Trophoblast cell (in vitro differentiated cells and primary cell): Measurements from ENCODE around the gene DPP6.
A peak's percentile ranks its signal among the peaks of the same experiment; 100 is the strongest.

Source experiments
- DNase-seq, 2 donors: peaks; one replicate each; pipeline ENCODE4 v3.0.0-alpha.2; 2016
- H2AFZ ChIP-seq: 2 replicates; pipeline ENCODE4 v1.6.1; 2013; ENCODE audit warnings: low read length, moderate library complexity, mild to moderate bottlenecking; ENCODE audit not compliant: insufficient read depth, poor library complexity
- H2AK5ac ChIP-seq: 2 replicates; pipeline ENCODE4 v1.6.1; 2013; ENCODE audit warnings: mild to moderate bottlenecking, low read length
- H2BK120ac ChIP-seq: 2 replicates; pipeline ENCODE4 v1.6.1; 2013; ENCODE audit warnings: low read length, mild to moderate bottlenecking, moderate library complexity; ENCODE audit not compliant: insufficient read depth, poor library complexity
- H2BK12ac ChIP-seq: 2 replicates; pipeline ENCODE4 v1.6.1; 2013; ENCODE audit warnings: mild to moderate bottlenecking, low read length, moderate library complexity
- H2BK5ac ChIP-seq: 2 replicates; pipeline ENCODE4 v1.6.1; 2013; ENCODE audit warnings: low read length, low read depth, moderate library complexity, mild to moderate bottlenecking; ENCODE audit not compliant: poor library complexity
- H3K14ac ChIP-seq: 2 replicates; pipeline ENCODE4 v1.6.1; 2013; ENCODE audit warnings: mild to moderate bottlenecking, low read length
- H3K18ac ChIP-seq: 2 replicates; pipeline ENCODE4 v1.6.1; 2013; ENCODE audit warnings: mild to moderate bottlenecking, low read length
- H3K23ac ChIP-seq: 2 replicates; pipeline ENCODE4 v1.6.1; 2013; ENCODE audit warnings: low read length
- H3K27ac ChIP-seq: 2 replicates; pipeline ENCODE4 v1.5.1; 2013; ENCODE audit warnings: low read depth, mild to moderate bottlenecking, inconsistent platforms, low read length, moderate library complexity
- H3K27me3 ChIP-seq: 2 replicates; pipeline ENCODE4 v1.6.1; 2013; ENCODE audit warnings: inconsistent platforms, mild to moderate bottlenecking, low read length, moderate library complexity; ENCODE audit not compliant: insufficient read depth
- H3K36me3 ChIP-seq, 2 experiments: 1 replicate in 1 of 2; 2 replicates in 1 of 2; pipeline ENCODE4 v1.6.1; 2013; ENCODE audit warnings: low read length in 2 of 2, mild to moderate bottlenecking in 2 of 2, moderate library complexity in 1 of 2; ENCODE audit not compliant: insufficient read depth in 2 of 2, control insufficient read depth in 1 of 2
- H3K4ac ChIP-seq: 2 replicates; pipeline ENCODE4 v1.6.1; 2013; ENCODE audit warnings: low read depth, mild to moderate bottlenecking, low read length, moderate library complexity
- H3K4me1 ChIP-seq, 2 experiments: 1 replicate in 1 of 2; 2 replicates in 1 of 2; pipeline ENCODE4 v1.6.1; 2013; ENCODE audit warnings: low read length in 2 of 2, mild to moderate bottlenecking in 2 of 2, moderate library complexity in 1 of 2; ENCODE audit not compliant: insufficient read depth in 2 of 2, control insufficient read depth in 1 of 2
- H3K4me2 ChIP-seq: 2 replicates; pipeline ENCODE4 v1.6.1; 2013; ENCODE audit warnings: inconsistent platforms, mild to moderate bottlenecking, low read length, moderate library complexity
- H3K4me3 ChIP-seq: 2 replicates; pipeline ENCODE4 v1.5.1; 2013; ENCODE audit warnings: mild to moderate bottlenecking, low read depth, low read length, inconsistent platforms
- H3K79me1 ChIP-seq: one replicate; pipeline ENCODE4 v1.6.1; 2013; ENCODE audit warnings: low read length
- H3K79me2 ChIP-seq: 2 replicates; pipeline ENCODE4 v1.6.1; 2013; ENCODE audit warnings: low read length, mild to moderate bottlenecking; ENCODE audit not compliant: control insufficient read depth, insufficient read depth, poor library complexity
- H3K9ac ChIP-seq: 2 replicates; pipeline ENCODE4 v1.6.1; 2013; ENCODE audit warnings: mild to moderate bottlenecking, low read length
- H3K9me3 ChIP-seq: 2 replicates; pipeline ENCODE4 v1.6.1; 2013; ENCODE audit warnings: low read depth, mild to moderate bottlenecking, control low read depth, inconsistent platforms, low read length; ENCODE audit not compliant: insufficient read depth
- H4K12ac ChIP-seq: 2 replicates; pipeline ENCODE4 v1.6.1; 2013; ENCODE audit warnings: low read depth, mild to moderate bottlenecking, low read length, moderate library complexity
- H4K8ac ChIP-seq: 2 replicates; pipeline ENCODE4 v1.6.1; 2013; ENCODE audit warnings: low read depth, mild to moderate bottlenecking, low read length, moderate library complexity
- H4K91ac ChIP-seq: one replicate; pipeline ENCODE4 v1.6.1; 2013; ENCODE audit warnings: low read depth, mild to moderate bottlenecking, low read length, moderate library complexity
- WGBS: extraction: QIAGEN DNeasy Blood & Tissue Kit; methylation state at CpG from one replicate; pipeline ENCODE4 v1.1.7; 2013; ENCODE audit warnings: missing lambda C conversion rate; ENCODE audit not compliant: insufficient read length, insufficient coverage; ENCODE audit errors: extremely low coverage; 5-methylcytosine and 5-hydroxymethylcytosine counted together

Gene DPP6

GRCh38 chr7:154474903-154475520 lies 422.8 kb downstream of the DPP6 start:
- Histone ChIP-seq H3K18ac (no peak overlapping the region), H3K27me3 (no peaks in the 10 kb centered on the region), H3K4me1 (no peaks in the 10 kb centered on the region), H4K91ac (no peak overlapping the region), H3K9me3 (no peaks in the 10 kb centered on the region), H3K27ac (no peak overlapping the region), H4K8ac (no peak overlapping the region), H3K4ac (no peak overlapping the region), H3K14ac (no peak overlapping the region), H4K12ac (no peak overlapping the region), H2AFZ (no peak overlapping the region), H3K79me2 (no peaks in the 10 kb centered on the region), H2BK120ac (no peak overlapping the region), H2BK12ac (no peak overlapping the region), H3K79me1 (no peaks in the 10 kb centered on the region), H3K23ac (no peak overlapping the region), H3K4me2 (no peak overlapping the region), H3K4me3 (no peak overlapping the region), H3K9ac (no peak overlapping the region), H2BK5ac (no peak overlapping the region), H2AK5ac (no peak overlapping the region), H3K36me3 (no peaks in the 10 kb centered on the region)
- no CpG with 5 or more reads among the region's 10 CpGs for WGBS
- no peak for DNase-seq

- DNase-seq, result no peak
- H3K27ac ChIP-seq, result no peak overlapping the region
These were observed 423.7 kb downstream of the DPP6 start for GRCh38 chr7:154475864-154476263.

GRCh38 chr7:154480817-154481216 lies 428.6 kb downstream of the DPP6 start:
- Histone ChIP-seq H3K4me2 (no peak overlapping the region), H4K91ac (peak overlapping the region; percentile 20), H3K4me1 (peaks cover 3% of the 10 kb centered on the region in 2 experiments), H4K8ac (no peak overlapping the region), H3K36me3 (no peaks in the 10 kb centered on the region), H3K79me2 (no peaks in the 10 kb centered on the region), H3K4ac (no peak overlapping the region), H3K9me3 (no peaks in the 10 kb centered on the region), H2AK5ac (no peak overlapping the region), H3K23ac (no peak overlapping the region), H3K14ac (no peak overlapping the region), H3K9ac (no peak overlapping the region), H2AFZ (no peak overlapping the region), H2BK5ac (no peak overlapping the region), H4K12ac (no peak overlapping the region), H3K79me1 (no peaks in the 10 kb centered on the region), H2BK12ac (no peak overlapping the region), H3K27ac (no peak overlapping the region), H3K18ac (no peak overlapping the region), H3K27me3 (no peaks in the 10 kb centered on the region), H2BK120ac (no peak overlapping the region), H3K4me3 (no peak overlapping the region)
- no peak for DNase-seq
- WGBS, result no CpG with 5 or more reads among the region's 6 CpGs

More at GRCh38 chr7:154475864-154476263, 423.7 kb downstream of the DPP6 start:
- no peak overlapping the region for H3K4me3 ChIP-seq
- H4K91ac ChIP-seq, result no peak overlapping the region
- H3K27me3 ChIP-seq, result no peaks in the 10 kb centered on the region
- H3K4me2 ChIP-seq, result no peak overlapping the region
- no peak overlapping the region for H3K23ac ChIP-seq
- H2AFZ ChIP-seq, result no peak overlapping the region
- H2BK5ac ChIP-seq, result no peak overlapping the region
- no peak overlapping the region for H3K4ac ChIP-seq
- H3K79me1 ChIP-seq, result no peaks in the 10 kb centered on the region
- H3K4me1 ChIP-seq, result no peaks in the 10 kb centered on the region
- no peak overlapping the region for H3K18ac ChIP-seq
- no peak overlapping the region for H2AK5ac ChIP-seq
- H2BK12ac ChIP-seq, result no peak overlapping the region
- no peaks in the 10 kb centered on the region for H3K36me3 ChIP-seq
- no peak overlapping the region for H3K14ac ChIP-seq
- no peak overlapping the region for H4K8ac ChIP-seq
- no peak overlapping the region for H2BK120ac ChIP-seq
- WGBS, result no CpG with 5 or more reads among the region's 5 CpGs
- no peaks in the 10 kb centered on the region for H3K79me2 ChIP-seq
- no peak overlapping the region for H4K12ac ChIP-seq
- H3K9me3 ChIP-seq, result no peaks in the 10 kb centered on the region
- no peak overlapping the region for H3K9ac ChIP-seq

DNA sequence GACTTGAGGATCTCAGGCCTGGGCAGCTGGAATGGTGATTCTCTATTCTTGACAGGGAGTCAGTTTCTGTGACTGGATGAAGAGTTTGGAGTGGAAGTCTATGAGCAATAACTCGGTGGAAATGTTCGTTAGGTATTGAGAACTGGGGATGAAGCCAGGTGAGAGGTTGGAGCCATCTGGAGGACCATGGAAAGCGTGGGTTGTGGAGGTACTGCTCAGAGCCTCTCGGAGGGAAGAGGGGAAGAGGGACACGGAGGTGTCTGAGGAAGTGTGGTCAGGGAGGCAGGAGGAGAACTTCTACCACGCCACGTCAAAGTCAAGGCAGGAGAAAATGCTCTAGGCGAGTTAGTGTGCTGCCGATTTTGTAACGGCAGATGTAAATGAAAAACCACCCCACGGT lies 430.7 kb downstream of the DPP6 start:
- WGBS, result no CpG with 5 or more reads among the region's 11 CpGs
- Histone ChIP-seq H3K79me1 (no peaks in the 10 kb centered on the region), H2BK120ac (no peak overlapping the region), H2AFZ (no peak overlapping the region), H3K4me2 (no peak overlapping the region), H4K8ac (no peak overlapping the region), H4K12ac (no peak overlapping the region), H3K9ac (no peak overlapping the region), H2BK12ac (no peak overlapping the region), H3K4me3 (no peak overlapping the region), H3K4ac (no peak overlapping the region), H3K27me3 (no peaks in the 10 kb centered on the region), H3K36me3 (no peaks in the 10 kb centered on the region), H3K4me1 (peaks cover 3% of the 10 kb centered on the region in 2 experiments), H3K14ac (no peak overlapping the region), H2AK5ac (no peak overlapping the region), H3K79me2 (no peaks in the 10 kb centered on the region), H3K9me3 (no peaks in the 10 kb centered on the region), H4K91ac (peak overlapping the region; percentile 7), H2BK5ac (no peak overlapping the region), H3K23ac (no peak overlapping the region), H3K27ac (no peak overlapping the region), H3K18ac (no peak overlapping the region)
- no peak for DNase-seq
